HG03521 (cell line): ENCODE data around the gene AKNA.

Experiments used
- ATAC-seq: cut with Tn5 transposase; IDR thresholded peaks from one replicate; pipeline ENCODE4 v1.9.1; 2021; ENCODE audit warnings: mild to moderate bottlenecking, moderate library complexity; ENCODE audit not compliant: unreplicated experiment

The AKNA gene

GRCh38 chr9:114416290-114416689, 28.5 kb upstream of the AKNA start:
- no peak for ATAC-seq

- no peak for ATAC-seq
These were observed 26.6 kb upstream of the AKNA start for GRCh38 chr9:114414346-114414745.

GRCh38 chr9:114413861-114414301, 26.1 kb upstream of the AKNA start:
- no peak for ATAC-seq

GRCh38 chr9:114412048-114412683, 24.4 kb upstream of the AKNA start:
- ATAC-seq = no peak

- no peak for ATAC-seq
These were observed 23.7 kb upstream of the AKNA start for GRCh38 chr9:114411452-114411851.

- no peak for ATAC-seq
These were observed 23.1 kb upstream of the AKNA start for GRCh38 chr9:114410910-114411309.

GRCh38 chr9:114409842-114410241, 22.1 kb upstream of the AKNA start:
- no peak for ATAC-seq

GRCh38 chr9:114409103-114409780, 21.5 kb upstream of the AKNA start:
- no peak for ATAC-seq

- ATAC-seq = no peak
These were observed 20.9 kb upstream of the AKNA start for GRCh38 chr9:114408645-114409044.

GRCh38 chr9:114407889-114408288, 20.1 kb upstream of the AKNA start:
- ATAC-seq = no peak

GRCh38 chr9:114406441-114406840, 18.7 kb upstream of the AKNA start:
- no peak for ATAC-seq

- ATAC-seq = peak; percentile 82
These were observed 17.7 kb upstream of the AKNA start for GRCh38 chr9:114405294-114406034.

GRCh38 chr9:114404531-114404930, 16.7 kb upstream of the AKNA start:
- no peak for ATAC-seq

GRCh38 chr9:114403153-114403756, 15.5 kb upstream of the AKNA start:
- ATAC-seq = no peak

- ATAC-seq = no peak
These were observed 13.6 kb upstream of the AKNA start for GRCh38 chr9:114401344-114401743.

- no peak for ATAC-seq
These were observed 13.0 kb upstream of the AKNA start for GRCh38 chr9:114400772-114401171.

GRCh38 chr9:114400219-114400618, 12.4 kb upstream of the AKNA start:
- ATAC-seq = no peak

- no peak for ATAC-seq
These were observed 11.6 kb upstream of the AKNA start for GRCh38 chr9:114399381-114399780.

- ATAC-seq = peak; percentile 73
These were observed 10.2 kb upstream of the AKNA start for GRCh38 chr9:114397848-114398605.

GRCh38 chr9:114397219-114397847, 9.6 kb upstream of the AKNA start:
- ATAC-seq = no peak
